C4-2B (cell line): Measurements from ENCODE around the gene INTS15.

Experiments used
- H3K27ac ChIP-seq: fragments of 450-650 bp; 2 replicates; pipeline ENCODE4 v1.5.1; 2017
- ZFX ChIP-seq: fragments of 450-650 bp; IDR thresholded peaks from 2 replicates; pipeline ENCODE4 v1.6.1; 2017
- TF ChIP-seq, protein P1 (sequence below): fragments of 450-650 bp; conservative IDR thresholded peaks from 2 replicates; pipeline ENCODE4 v1.5.1; 2017; ENCODE audit warnings: mild to moderate bottlenecking

Gene INTS15

GRCh38 chr7:6589829-6590644 lies at the start of gene INTS15:
Gene INTS15, plus strand, starts transcription at chr7:6590021. Its CDS starts 263 bp downstream, at chr7:6590284.
- TF ChIP-seq ZFX, result peak; percentile 99
- TF ChIP-seq, protein P1, sequence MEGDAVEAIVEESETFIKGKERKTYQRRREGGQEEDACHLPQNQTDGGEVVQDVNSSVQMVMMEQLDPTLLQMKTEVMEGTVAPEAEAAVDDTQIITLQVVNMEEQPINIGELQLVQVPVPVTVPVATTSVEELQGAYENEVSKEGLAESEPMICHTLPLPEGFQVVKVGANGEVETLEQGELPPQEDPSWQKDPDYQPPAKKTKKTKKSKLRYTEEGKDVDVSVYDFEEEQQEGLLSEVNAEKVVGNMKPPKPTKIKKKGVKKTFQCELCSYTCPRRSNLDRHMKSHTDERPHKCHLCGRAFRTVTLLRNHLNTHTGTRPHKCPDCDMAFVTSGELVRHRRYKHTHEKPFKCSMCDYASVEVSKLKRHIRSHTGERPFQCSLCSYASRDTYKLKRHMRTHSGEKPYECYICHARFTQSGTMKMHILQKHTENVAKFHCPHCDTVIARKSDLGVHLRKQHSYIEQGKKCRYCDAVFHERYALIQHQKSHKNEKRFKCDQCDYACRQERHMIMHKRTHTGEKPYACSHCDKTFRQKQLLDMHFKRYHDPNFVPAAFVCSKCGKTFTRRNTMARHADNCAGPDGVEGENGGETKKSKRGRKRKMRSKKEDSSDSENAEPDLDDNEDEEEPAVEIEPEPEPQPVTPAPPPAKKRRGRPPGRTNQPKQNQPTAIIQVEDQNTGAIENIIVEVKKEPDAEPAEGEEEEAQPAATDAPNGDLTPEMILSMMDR, result peak; percentile 97
- peak within 1 kb of the TSS; percentile 82 for H3K27ac ChIP-seq

GRCh38 chr7:6542368-6542767 lies 47.5 kb upstream of the INTS15 start:
- TF ChIP-seq, protein P1, result no peak
- TF ChIP-seq ZFX, result no peak

GRCh38 chr7:6545398-6546126 lies 44.3 kb upstream of the INTS15 start:
- no peak for TF ChIP-seq ZFX
- TF ChIP-seq, protein P1, result no peak
- H3K27ac ChIP-seq, result no peak overlapping the region

More at GRCh38 chr7:6542368-6542767, 47.5 kb upstream of the INTS15 start:
- H3K27ac ChIP-seq, result no peak overlapping the region

- no peak overlapping the region for H3K27ac ChIP-seq
- TF ChIP-seq, protein P1, result no peak
- no peak for TF ChIP-seq ZFX
Observed at GRCh38 chr7:6546498-6547251, 43.1 kb upstream of the INTS15 start.

DNA sequence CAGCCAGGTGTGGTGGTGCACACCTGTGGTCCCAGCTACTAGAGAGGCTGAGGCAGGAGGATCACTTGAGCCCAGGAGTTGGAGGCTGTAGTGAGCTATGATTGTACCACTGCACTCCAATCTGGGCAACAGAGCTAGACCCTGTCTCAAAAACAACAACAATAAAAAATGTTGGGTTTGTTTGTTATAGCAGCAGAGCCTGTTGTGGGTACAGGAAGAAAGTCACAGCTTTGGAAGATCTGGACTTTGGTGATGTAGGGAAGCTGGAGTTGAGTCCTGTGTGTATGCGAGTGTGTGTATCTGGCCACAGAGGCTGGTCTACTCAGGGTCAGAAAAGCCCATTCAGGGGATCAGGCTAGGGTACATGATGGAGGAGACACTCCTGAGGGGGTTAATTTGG lies 42.4 kb upstream of the INTS15 start:
- H3K27ac ChIP-seq, result no peak overlapping the region
- TF ChIP-seq, protein P1, result no peak
- TF ChIP-seq ZFX, result no peak

GRCh38 chr7:6551016-6551511 lies 38.8 kb upstream of the INTS15 start, which contains the start of gene GRID2IP:
Gene GRID2IP, minus strand, starts transcription at chr7:6551461. Its CDS starts 25 bp downstream, at chr7:6551436.
- no peak for TF ChIP-seq ZFX
- TF ChIP-seq, protein P1, result no peak
- no peak within 1 kb of the TSS for H3K27ac ChIP-seq
